ACC112 (cell line): Measurements from ENCODE around the gene IQSEC1.

Experiments used
- H2AFZ ChIP-seq: fragments of 200-600 bp; sonication (generic); one replicate; pipeline ENCODE4 v1.6.0; 2017; ENCODE audit warnings: antibody characterized with exemption, low read length; ENCODE audit not compliant: unreplicated experiment
- H3K27ac ChIP-seq: fragments of 200-600 bp; sonication (generic); 2 replicates; pipeline ENCODE4 v1.5.1; 2014; ENCODE audit warnings: low read depth, mild to moderate bottlenecking, antibody characterized with exemption, low read length, moderate library complexity
- H3K27me3 ChIP-seq: fragments of 200-600 bp; sonication (generic); 2 replicates; pipeline ENCODE4 v1.6.1; 2014; ENCODE audit warnings: mild to moderate bottlenecking, antibody characterized with exemption, low read length, moderate library complexity, mixed read lengths; ENCODE audit not compliant: insufficient read depth
- H3K36me3 ChIP-seq: fragments of 200-600 bp; sonication (generic); 2 replicates; pipeline ENCODE4 v1.6.1; 2016; ENCODE audit warnings: mild to moderate bottlenecking, antibody characterized with exemption, low read length, moderate library complexity, mixed read lengths; ENCODE audit not compliant: insufficient read depth
- H3K4me1 ChIP-seq: fragments of 200-600 bp; sonication (generic); one replicate; pipeline ENCODE4 v1.6.1; 2016; ENCODE audit warnings: low read length, mixed read lengths; ENCODE audit not compliant: insufficient read depth, unreplicated experiment, control insufficient read depth
- H3K4me3 ChIP-seq: fragments of 200-600 bp; sonication (generic); 2 replicates; pipeline ENCODE4 v1.5.1; 2014; ENCODE audit warnings: mild to moderate bottlenecking, low read depth, low read length
- H3K79me2 ChIP-seq: fragments of 200-600 bp; sonication (generic); one replicate; pipeline ENCODE4 v1.6.0; 2016; ENCODE audit warnings: low read length; ENCODE audit not compliant: control insufficient read depth, unreplicated experiment, insufficient read depth

IQSEC1 gene

DNA sequence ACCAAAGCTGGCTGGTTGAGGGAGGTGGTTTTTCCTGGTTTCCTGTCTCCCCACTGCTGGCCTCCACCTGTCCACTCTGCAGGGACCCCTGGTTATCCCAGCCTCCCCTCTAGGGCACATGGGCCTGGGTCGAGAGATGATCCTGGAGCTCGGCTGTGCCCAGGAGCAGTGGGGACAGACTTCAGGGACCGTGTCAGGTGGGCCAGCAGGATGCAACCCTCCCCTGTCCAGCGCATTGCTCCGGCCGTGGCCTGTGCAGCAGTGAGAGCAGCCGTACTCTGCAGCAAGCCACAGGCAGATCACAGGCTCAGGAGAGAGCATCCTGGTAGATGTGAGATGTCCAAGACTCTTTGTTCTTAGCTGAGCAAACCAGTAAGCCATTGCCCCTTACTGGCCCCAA, 139.3 kb downstream of the IQSEC1 start:
- Histone ChIP-seq H3K4me1 (peaks cover 8% of the 10 kb centered on the region), H2AFZ (no peak overlapping the region), H3K4me3 (no peak overlapping the region), H3K27me3 (no peaks in the 10 kb centered on the region), H3K27ac (no peak overlapping the region), H3K79me2 (no peaks in the 10 kb centered on the region), H3K36me3 (no peaks in the 10 kb centered on the region)

DNA sequence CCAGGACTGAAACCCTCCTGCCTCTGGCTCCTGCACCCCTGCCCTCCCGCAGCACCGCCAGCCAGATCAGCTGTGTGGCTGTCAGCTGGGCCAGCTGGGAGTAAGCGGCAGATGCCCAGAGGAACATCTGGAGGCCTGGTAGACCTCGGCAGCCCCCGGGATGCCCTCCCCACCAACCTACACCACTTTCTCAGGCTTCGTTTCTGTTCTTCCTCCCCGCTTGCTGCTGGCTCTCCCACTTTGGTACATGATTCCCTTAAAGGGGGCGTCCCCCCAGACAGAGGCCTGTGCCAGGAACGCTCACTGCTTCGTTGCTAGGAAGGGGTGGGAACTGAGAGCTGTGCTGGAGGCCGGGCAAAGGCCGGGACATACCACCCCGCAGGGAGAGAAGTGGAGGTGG, 140.5 kb downstream of the IQSEC1 start:
- Histone ChIP-seq H3K27me3 (no peaks in the 10 kb centered on the region), H2AFZ (no peak overlapping the region), H3K79me2 (no peaks in the 10 kb centered on the region), H3K36me3 (no peaks in the 10 kb centered on the region), H3K27ac (no peak overlapping the region), H3K4me3 (no peak overlapping the region), H3K4me1 (peaks cover 8% of the 10 kb centered on the region)

DNA sequence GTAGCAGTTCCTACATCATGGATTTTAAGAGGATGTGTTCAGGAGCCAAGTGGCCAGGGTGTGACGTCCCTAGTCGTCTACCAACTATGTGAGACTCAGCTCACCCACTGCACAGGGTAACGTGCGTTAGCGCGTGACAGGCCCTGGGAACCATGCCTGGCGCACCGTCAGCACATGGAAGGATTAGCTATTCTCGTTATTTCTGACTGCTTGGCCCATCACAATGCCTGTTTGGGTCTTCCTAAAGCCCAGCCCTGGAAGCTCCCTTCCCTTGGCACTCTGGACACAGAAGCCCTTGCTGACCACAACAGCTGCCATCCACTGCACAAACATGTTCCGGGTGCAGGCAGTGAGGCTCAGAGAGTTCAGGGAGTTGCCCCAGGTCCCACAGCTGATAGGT, 140.9 kb downstream of the IQSEC1 start:
- Histone ChIP-seq H3K36me3 (no peaks in the 10 kb centered on the region), H3K4me3 (no peak overlapping the region), H3K27me3 (no peaks in the 10 kb centered on the region), H3K79me2 (no peaks in the 10 kb centered on the region), H2AFZ (no peak overlapping the region), H3K27ac (no peak overlapping the region), H3K4me1 (peaks cover 8% of the 10 kb centered on the region)

DNA sequence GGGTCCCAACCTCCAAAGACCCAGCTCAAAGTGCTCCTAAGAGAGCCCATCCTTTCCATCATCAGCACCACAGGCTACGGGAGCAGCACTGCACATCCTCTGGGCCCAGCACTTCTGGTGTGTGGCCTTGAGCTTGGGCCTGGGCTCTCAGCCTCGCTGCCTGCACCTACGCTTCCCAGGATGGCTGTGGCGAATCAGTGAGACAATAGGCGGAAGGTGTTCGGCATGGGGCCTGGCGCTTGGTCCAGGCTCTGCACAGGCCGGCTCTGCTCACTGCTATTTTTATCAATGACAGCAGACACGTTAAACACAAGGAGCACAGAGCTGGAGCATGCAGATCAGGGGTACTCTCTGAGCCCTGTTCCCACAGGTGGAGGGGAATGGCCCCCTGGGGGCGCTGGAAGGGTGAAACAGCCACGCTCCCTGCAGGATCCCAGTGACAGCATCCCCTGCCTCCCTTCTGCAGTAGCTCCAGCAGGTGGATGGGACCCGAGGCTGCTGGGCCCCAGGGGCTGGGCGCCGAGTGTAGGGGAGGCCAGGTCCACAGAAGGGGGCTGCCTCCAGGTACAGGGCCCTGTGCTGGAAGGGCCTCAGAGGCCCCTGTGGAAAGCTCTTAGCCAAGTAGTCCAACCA, 141.8 kb downstream of the IQSEC1 start:
- peaks cover 8% of the 10 kb centered on the region for H3K4me1 ChIP-seq
- H3K4me3 ChIP-seq: no peak overlapping the region
- H3K79me2 ChIP-seq: no peaks in the 10 kb centered on the region
- H3K36me3 ChIP-seq: no peaks in the 10 kb centered on the region
- no peak overlapping the region for H3K27ac ChIP-seq
- no peak overlapping the region for H2AFZ ChIP-seq
- no peaks in the 10 kb centered on the region for H3K27me3 ChIP-seq

DNA sequence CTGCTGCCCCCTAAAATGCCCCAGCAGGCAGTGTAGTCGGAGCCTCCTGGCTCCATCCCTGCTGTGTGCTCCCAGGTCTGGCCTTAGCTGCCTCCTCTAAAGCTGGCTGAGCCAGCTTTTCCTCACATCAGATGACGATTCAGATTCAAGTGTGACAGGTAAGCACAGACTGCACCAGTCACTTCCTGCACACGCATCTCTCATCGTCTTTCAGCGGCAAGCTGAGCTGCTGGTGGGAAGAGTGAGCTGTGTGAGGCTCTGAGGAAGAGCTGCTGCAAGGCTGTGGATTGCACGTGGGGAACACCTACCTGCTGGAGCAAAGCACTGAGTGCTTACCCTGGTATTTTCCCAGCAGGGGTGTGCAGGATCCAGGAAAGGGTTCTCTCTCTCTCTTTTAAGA, 143.4 kb downstream of the IQSEC1 start:
- Histone ChIP-seq H3K27ac (no peak overlapping the region), H3K79me2 (no peaks in the 10 kb centered on the region)

DNA sequence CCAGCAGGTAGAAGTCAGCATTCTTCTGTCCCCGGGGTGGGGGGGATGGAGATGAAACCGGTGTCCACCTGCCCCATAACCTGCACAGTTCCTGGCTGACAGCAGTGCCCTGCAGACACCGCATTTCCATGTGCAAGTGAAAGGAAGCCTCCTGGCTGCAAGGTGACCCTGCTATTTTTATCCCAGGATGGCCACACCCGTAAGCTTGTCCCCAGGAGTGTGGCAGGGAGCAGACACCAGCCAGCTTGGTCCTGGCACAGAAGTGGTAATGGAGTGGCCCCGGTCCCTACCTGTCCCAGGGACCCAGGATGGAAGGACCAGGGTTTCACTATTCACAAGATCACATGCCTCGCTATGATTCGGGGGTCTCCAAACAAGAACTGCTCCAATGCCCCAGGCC, 146.6 kb downstream of the IQSEC1 start:
- no peak overlapping the region for H2AFZ ChIP-seq
- H3K27ac ChIP-seq: no peak overlapping the region
- H3K4me3 ChIP-seq: no peak overlapping the region
- no peaks in the 10 kb centered on the region for H3K4me1 ChIP-seq
- H3K27me3 ChIP-seq: no peaks in the 10 kb centered on the region
- no peaks in the 10 kb centered on the region for H3K79me2 ChIP-seq
- H3K36me3 ChIP-seq: no peaks in the 10 kb centered on the region

More for the DNA sequence above, 143.4 kb downstream of the IQSEC1 start:
- H3K27me3 ChIP-seq: no peaks in the 10 kb centered on the region
- H3K36me3 ChIP-seq: no peaks in the 10 kb centered on the region
- no peak overlapping the region for H3K4me3 ChIP-seq
- no peak overlapping the region for H2AFZ ChIP-seq
- H3K4me1 ChIP-seq: peaks cover 8% of the 10 kb centered on the region

DNA sequence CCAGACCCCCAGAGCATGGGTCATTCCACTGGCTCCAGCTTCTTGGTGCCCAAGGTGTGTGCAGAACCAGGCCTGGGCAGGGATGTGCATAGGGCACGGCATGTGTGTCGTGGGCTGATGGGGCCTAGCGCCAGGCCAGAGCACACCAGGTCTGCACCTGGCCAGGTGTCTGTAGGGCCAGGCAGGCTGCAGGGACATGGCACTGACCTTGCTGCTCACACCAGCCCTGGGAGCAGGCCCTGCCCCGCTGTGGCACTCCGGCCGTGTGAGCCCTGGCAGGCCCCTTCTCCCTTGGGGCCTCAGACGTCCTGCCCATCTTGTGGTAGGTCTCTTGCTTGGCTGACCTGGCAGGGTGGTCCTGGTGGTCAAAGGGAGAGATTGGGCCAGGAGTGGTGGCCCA, 147.6 kb downstream of the IQSEC1 start:
- no peak overlapping the region for H3K4me3 ChIP-seq
- H3K27ac ChIP-seq: no peak overlapping the region
- no peak overlapping the region for H2AFZ ChIP-seq
- no peaks in the 10 kb centered on the region for H3K4me1 ChIP-seq
- H3K79me2 ChIP-seq: no peaks in the 10 kb centered on the region
- no peaks in the 10 kb centered on the region for H3K27me3 ChIP-seq
- no peaks in the 10 kb centered on the region for H3K36me3 ChIP-seq

DNA sequence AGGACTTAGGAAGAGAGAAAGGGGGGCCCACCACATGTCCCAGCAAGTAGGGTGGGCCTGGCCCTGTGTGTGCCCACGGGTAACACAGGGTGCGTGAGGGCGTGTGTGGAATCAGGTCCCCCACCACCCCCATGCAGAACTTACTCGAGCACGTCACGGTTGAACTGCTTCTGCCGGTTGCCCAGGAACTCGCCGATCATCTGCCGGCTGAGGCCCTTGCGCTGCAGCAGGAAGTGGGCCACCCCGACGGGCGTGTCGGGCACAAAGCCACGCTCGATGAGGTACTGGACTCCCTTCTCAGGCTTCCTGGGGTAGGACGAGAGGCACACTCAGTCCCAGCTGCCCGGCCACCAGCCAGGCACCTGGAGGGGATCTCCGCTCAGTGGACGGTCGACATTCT, 148.8 kb downstream of the IQSEC1 start:
- H3K4me3 ChIP-seq: no peak overlapping the region
- H3K36me3 ChIP-seq: no peaks in the 10 kb centered on the region

DNA sequence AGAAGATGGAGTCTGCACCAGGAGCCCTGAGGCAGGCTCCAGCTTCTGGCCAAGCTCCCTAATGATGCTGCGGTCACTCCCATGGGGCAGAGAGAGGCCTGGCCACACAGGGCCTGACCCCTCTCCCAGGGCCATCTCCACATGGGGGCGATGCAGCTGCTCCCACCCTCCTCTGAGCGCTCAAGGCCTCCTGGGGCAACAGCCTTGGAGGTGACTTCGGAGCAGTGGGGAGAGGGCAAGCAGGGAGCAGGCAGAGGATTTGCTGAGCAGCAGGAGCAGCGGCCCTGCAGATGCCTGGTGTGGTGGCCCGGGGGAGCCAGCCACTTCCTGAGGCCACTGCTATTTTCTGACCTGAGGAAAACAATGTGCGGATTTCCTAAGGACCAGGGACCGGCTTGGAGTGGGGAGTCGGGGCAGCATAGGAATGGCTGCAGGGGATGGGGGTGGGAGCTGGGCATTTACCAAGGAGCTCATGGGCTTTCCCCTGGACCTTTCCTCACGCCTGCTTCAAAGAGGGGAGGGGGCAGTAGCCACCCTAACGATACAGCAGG, 150.3 kb downstream of the IQSEC1 start:
- Histone ChIP-seq H3K4me1 (no peaks in the 10 kb centered on the region), H3K27ac (no peak overlapping the region), H3K36me3 (no peaks in the 10 kb centered on the region), H3K27me3 (no peaks in the 10 kb centered on the region), H3K79me2 (no peaks in the 10 kb centered on the region), H2AFZ (no peak overlapping the region), H3K4me3 (no peak overlapping the region)

More for the DNA sequence above, 148.8 kb downstream of the IQSEC1 start:
- Histone ChIP-seq H3K79me2 (no peaks in the 10 kb centered on the region), H3K27ac (no peak overlapping the region), H3K27me3 (no peaks in the 10 kb centered on the region), H3K4me1 (no peaks in the 10 kb centered on the region), H2AFZ (no peak overlapping the region)

DNA sequence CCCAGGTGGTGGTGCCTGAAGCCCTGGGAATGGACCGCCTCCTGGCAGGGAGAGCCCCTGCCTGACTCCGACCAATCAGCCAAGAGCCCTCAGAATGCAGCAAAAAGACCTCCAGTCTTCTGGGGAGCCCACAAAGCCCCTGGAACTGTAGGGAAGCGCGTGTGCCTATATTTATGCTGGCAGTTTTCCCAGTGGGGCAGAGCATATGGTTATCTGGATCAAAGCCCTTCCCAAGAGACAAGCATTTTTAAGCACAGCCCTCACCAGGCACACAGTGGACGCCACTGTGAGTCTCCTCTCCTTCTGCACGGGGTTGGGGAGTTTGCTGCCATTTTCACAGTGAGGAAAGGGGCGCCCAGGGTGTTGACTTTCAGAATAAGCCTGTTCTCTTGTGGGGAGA, 150.9 kb downstream of the IQSEC1 start:
- no peak overlapping the region for H2AFZ ChIP-seq
- no peaks in the 10 kb centered on the region for H3K79me2 ChIP-seq
- no peak overlapping the region for H3K4me3 ChIP-seq
- H3K27ac ChIP-seq: no peak overlapping the region
- no peaks in the 10 kb centered on the region for H3K27me3 ChIP-seq
- H3K4me1 ChIP-seq: no peaks in the 10 kb centered on the region
- no peaks in the 10 kb centered on the region for H3K36me3 ChIP-seq

DNA sequence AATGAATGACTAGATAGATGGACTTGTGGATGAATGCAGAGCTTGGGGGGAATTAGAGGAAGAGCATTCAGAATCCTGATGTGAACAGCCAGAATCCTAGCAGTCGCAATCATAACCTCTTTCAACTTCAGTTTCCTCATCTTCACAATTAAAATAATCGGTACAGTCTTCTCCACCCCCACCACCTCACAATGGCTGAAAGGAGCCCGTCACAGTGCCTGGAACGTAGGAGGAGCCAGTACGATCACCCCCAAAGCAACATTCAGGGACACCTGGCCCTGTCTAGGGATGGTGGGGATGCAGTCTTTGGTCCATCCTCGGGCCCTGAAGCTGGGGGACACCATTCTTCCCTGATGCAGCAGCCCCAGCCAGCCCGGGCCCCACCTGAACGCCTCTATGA, 151.5 kb downstream of the IQSEC1 start:
- Histone ChIP-seq H3K27me3 (no peaks in the 10 kb centered on the region), H3K36me3 (no peaks in the 10 kb centered on the region), H3K27ac (no peak overlapping the region), H2AFZ (no peak overlapping the region), H3K79me2 (no peaks in the 10 kb centered on the region), H3K4me1 (no peaks in the 10 kb centered on the region), H3K4me3 (no peak overlapping the region)
